ENCODE results near the gene AP2A2.

The AP2A2 gene

GRCh38 chr11:1036303-1036923, 110.7 kb downstream of the AP2A2 start, which contains the start of gene MUC6:
Gene MUC6 (minus strand): TSS chr11:1036718. CDS start chr11:1036655, 63 bp downstream.
- TF ChIP-seq CTCF (IDR thresholded peaks at IDR 0.05; ENCODE audit: low read depth, low read length): no peak
- H3K4me3 ChIP-seq (ENCODE audit: low read depth, low read length): no peak within 1 kb of the TSS

- TF ChIP-seq CTCF (IDR thresholded peaks at IDR 0.05; ENCODE audit: low read depth, low read length): no peak
- H3K4me3 ChIP-seq (ENCODE audit: low read depth, low read length): no peak overlapping the region
Observed at GRCh38 chr11:1036931-1037330, 111.3 kb downstream of the AP2A2 start.

DNA sequence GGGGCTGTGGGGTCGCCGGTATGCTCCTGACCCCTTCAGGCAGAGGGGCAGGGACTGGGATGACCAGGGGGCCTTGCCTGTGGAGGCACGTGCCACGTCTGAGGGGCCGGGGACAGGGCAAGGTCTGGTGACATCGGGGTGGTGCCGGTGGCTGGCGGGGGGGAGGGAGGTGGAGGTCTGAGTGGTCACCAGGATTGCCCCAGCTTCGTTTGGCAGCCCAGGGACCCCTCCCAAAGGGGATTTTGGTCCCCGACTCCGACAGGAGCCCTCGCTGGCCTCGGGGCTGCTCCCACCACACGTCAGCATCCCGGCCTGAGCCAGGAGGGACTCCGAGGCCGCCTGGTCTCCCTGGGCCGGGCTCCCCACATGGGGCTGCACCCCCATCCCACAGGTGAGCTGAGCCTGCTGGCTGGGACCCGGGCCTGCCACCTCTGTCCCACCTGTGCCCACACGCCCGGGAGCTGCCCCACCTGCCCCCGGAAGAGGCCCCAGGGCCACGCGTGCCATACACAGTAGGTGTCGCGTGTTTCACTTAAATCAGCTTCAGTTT, 111.9 kb downstream of the AP2A2 start:
- H3K4me3 ChIP-seq (ENCODE audit: low read depth, low read length): no peak overlapping the region
- TF ChIP-seq CTCF (IDR thresholded peaks at IDR 0.05; ENCODE audit: low read depth, low read length): no peak

- no peak overlapping the region for H3K4me3 ChIP-seq (ENCODE audit: low read depth, low read length)
- no peak for TF ChIP-seq CTCF (IDR thresholded peaks at IDR 0.05; ENCODE audit: low read depth, low read length)
Observed at GRCh38 chr11:1038361-1038760, 112.7 kb downstream of the AP2A2 start.

DNA sequence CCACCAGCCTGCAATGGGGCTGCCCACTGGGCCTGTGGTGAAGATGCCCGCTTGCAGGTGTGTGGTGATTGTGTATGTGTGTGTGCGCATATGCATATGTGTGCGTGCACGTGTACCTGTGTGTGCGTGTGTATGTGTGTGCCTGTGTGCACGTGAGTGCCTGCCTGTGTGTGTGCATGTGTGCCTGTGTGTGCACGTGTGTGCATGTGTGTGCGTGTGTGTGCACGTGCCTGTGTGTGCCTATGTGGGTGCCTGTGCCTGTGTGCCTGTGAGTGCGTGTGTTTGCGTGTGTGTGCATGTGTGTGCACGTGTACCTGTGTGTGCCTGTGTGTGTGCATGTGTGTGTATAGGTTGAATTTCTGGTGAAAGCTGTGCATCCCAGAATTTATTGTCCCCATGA, 113.3 kb downstream of the AP2A2 start:
- H3K4me3 ChIP-seq (ENCODE audit: low read depth, low read length): no peak overlapping the region
- TF ChIP-seq CTCF (IDR thresholded peaks at IDR 0.05; ENCODE audit: low read depth, low read length): no peak

GRCh38 chr11:1039481-1040427, 114.1 kb downstream of the AP2A2 start:
- no peak overlapping the region for H3K4me3 ChIP-seq (ENCODE audit: low read depth, low read length)
- no peak for TF ChIP-seq CTCF (IDR thresholded peaks at IDR 0.05; ENCODE audit: low read depth, low read length)
